Neuronal stem cell (in vitro differentiated cells): ENCODE measurements around the gene CDC73.
"Not testable (repeated sequence)": the region's sequence is repeated elsewhere in the genome, so short reads cannot be mapped to it uniquely, and the experiment has no call there.

ENCODE experiments used
- DNase-seq: peaks from one replicate; pipeline ENCODE4 v3.0.0-alpha.2; 2013; ENCODE audit warnings: low spot score
- H2AFZ ChIP-seq: one replicate; pipeline ENCODE4 v1.6.1; 2013; ENCODE audit warnings: mild to moderate bottlenecking, low read length, inconsistent platforms
- H2AK5ac ChIP-seq: 2 replicates; pipeline ENCODE4 v1.6.1; 2013; ENCODE audit warnings: low read depth, mild to moderate bottlenecking, inconsistent platforms, low read length, moderate library complexity, mixed read lengths
- H2BK120ac ChIP-seq: 2 replicates; pipeline ENCODE4 v1.6.1; 2013; ENCODE audit warnings: low read depth, mild to moderate bottlenecking, inconsistent platforms, low read length, moderate library complexity, mixed read lengths
- H2BK12ac ChIP-seq: one replicate; pipeline ENCODE4 v1.6.1; 2013; ENCODE audit warnings: low read length, inconsistent platforms
- H2BK15ac ChIP-seq: 2 replicates; pipeline ENCODE4 v1.6.1; 2013; ENCODE audit warnings: mild to moderate bottlenecking, low read length, inconsistent platforms, mixed read lengths
- H2BK5ac ChIP-seq: one replicate; pipeline ENCODE4 v1.6.1; 2013; ENCODE audit warnings: inconsistent platforms, mild to moderate bottlenecking, low read length, moderate library complexity
- H3K14ac ChIP-seq: one replicate; pipeline ENCODE4 v1.6.1; 2013; ENCODE audit warnings: low read length, inconsistent platforms
- H3K18ac ChIP-seq: 2 replicates; pipeline ENCODE4 v1.6.1; 2013; ENCODE audit warnings: low read length, inconsistent platforms
- H3K23ac ChIP-seq: 2 replicates; pipeline ENCODE4 v1.6.1; 2013; ENCODE audit warnings: low read depth, mild to moderate bottlenecking, mixed read lengths, low read length, inconsistent platforms; ENCODE audit not compliant: poor library complexity
- H3K27ac ChIP-seq: replicated peaks from 3 replicates; pipeline ENCODE4 v1.5.1; 2013; ENCODE audit warnings: low read length, inconsistent platforms
- H3K27me3 ChIP-seq, 3 experiments: 2 replicates each; pipeline ENCODE4 v1.6.1; 2013; ENCODE audit warnings: low read length in 3 of 3, mild to moderate bottlenecking in 2 of 3, inconsistent platforms in 1 of 3, low read depth in 1 of 3, mixed read lengths in 1 of 3, moderate library complexity in 1 of 3; ENCODE audit not compliant: control insufficient read depth in 3 of 3, insufficient read depth in 3 of 3
- H3K36me3 ChIP-seq, 2 donors: replicated peaks in 1 of 2; 2 replicates each; pipeline ENCODE4 v1.6.1; 2013; ENCODE audit warnings: low read length in 2 of 2; ENCODE audit not compliant: control insufficient read depth in 2 of 2, insufficient read depth in 2 of 2
- H3K4ac ChIP-seq: 2 replicates; pipeline ENCODE4 v1.6.1; 2013; ENCODE audit warnings: inconsistent platforms, mild to moderate bottlenecking, low read length, moderate library complexity
- H3K4me1 ChIP-seq, 2 donors: 1 replicate in 1 of 2; 2 replicates in 1 of 2; pipeline ENCODE4 v1.6.1; 2013; ENCODE audit warnings: low read length in 2 of 2, low read depth in 1 of 2; ENCODE audit not compliant: control insufficient read depth in 2 of 2, insufficient read depth in 1 of 2
- H3K4me2 ChIP-seq: one replicate; pipeline ENCODE4 v1.6.1; 2013; ENCODE audit warnings: mild to moderate bottlenecking, low read length, inconsistent platforms; ENCODE audit not compliant: insufficient read depth, poor library complexity, severe bottlenecking
- H3K4me3 ChIP-seq, 2 donors: 2 replicates each; pipeline ENCODE4 v1.5.1; 2013; ENCODE audit warnings: low read length in 2 of 2, mild to moderate bottlenecking in 2 of 2, inconsistent platforms in 1 of 2, moderate library complexity in 1 of 2
- H3K79me1 ChIP-seq: one replicate; pipeline ENCODE4 v1.6.1; 2013; ENCODE audit warnings: low read depth, mild to moderate bottlenecking, inconsistent platforms, low read length, moderate library complexity
- H3K9ac ChIP-seq: one replicate; pipeline ENCODE4 v1.6.1; 2013; ENCODE audit warnings: mild to moderate bottlenecking, low read depth, low read length, inconsistent platforms; ENCODE audit not compliant: poor library complexity
- H3K9me3 ChIP-seq, 2 donors: replicated peaks in 1 of 2; 2 replicates each; pipeline versions ENCODE3 to v1.6.1; 2013; ENCODE audit warnings: low read length in 2 of 2, mild to moderate bottlenecking in 2 of 2, inconsistent platforms in 1 of 2, low read depth in 1 of 2, mixed read lengths in 1 of 2, moderate library complexity in 1 of 2; ENCODE audit not compliant: control insufficient read depth in 2 of 2, insufficient read depth in 1 of 2
- H4K8ac ChIP-seq: one replicate; pipeline ENCODE4 v1.6.1; 2013; ENCODE audit warnings: low read depth, mild to moderate bottlenecking, inconsistent platforms, low read length, moderate library complexity
- H4K91ac ChIP-seq: one replicate; pipeline ENCODE4 v1.6.1; 2013; ENCODE audit warnings: low read length, low read depth, mild to moderate bottlenecking, inconsistent platforms; ENCODE audit not compliant: poor library complexity
- WGBS, 2 donors: extraction: QIAGEN DNeasy Blood & Tissue Kit; methylation state at CpG; one replicate each; pipeline ENCODE4 v1.1.7; 2013; ENCODE audit warnings: missing lambda C conversion rate in 2 of 2, mixed read lengths in 1 of 2; ENCODE audit not compliant: insufficient read length in 2 of 2, insufficient replicate concordance in 1 of 2; ENCODE audit errors: extremely low coverage in 2 of 2; 5-methylcytosine and 5-hydroxymethylcytosine counted together

Gene CDC73

GRCh38 chr1:193231146-193231545 lies 109.3 kb downstream of the CDC73 start:
- H3K18ac ChIP-seq, H3K4me1 ChIP-seq, H3K4me2 ChIP-seq, H3K27ac ChIP-seq, H2AFZ ChIP-seq, H2AK5ac ChIP-seq, H3K23ac ChIP-seq, DNase-seq, H3K9ac ChIP-seq, H4K91ac ChIP-seq, H3K27me3 ChIP-seq, H4K8ac ChIP-seq, H2BK12ac ChIP-seq, H3K79me1 ChIP-seq, H3K4me3 ChIP-seq, H2BK5ac ChIP-seq, H2BK15ac ChIP-seq, H3K9me3 ChIP-seq, H2BK120ac ChIP-seq, H3K14ac ChIP-seq, H3K4ac ChIP-seq: not testable (repeated sequence)
- peaks cover 0 to 39% of the 10 kb centered on the region in 2 donors for H3K36me3 ChIP-seq

GRCh38 chr1:193234530-193234929 lies 112.7 kb downstream of the CDC73 start:
- no peaks in the 10 kb centered on the region for H3K9me3 ChIP-seq
- H2BK15ac ChIP-seq: no peak overlapping the region
- H2BK5ac ChIP-seq: no peak overlapping the region
- no peak overlapping the region for H2AFZ ChIP-seq
- WGBS, 2 donors: no CpG with 5 or more reads among the region's 1 CpG
- H2BK120ac ChIP-seq: no peak overlapping the region
- no peaks in the 10 kb centered on the region for H3K27me3 ChIP-seq
- no peak overlapping the region for H3K14ac ChIP-seq
- no peak overlapping the region for H3K4me3 ChIP-seq
- no peaks in the 10 kb centered on the region for H3K4me1 ChIP-seq
- no peak overlapping the region for H3K27ac ChIP-seq
- H4K8ac ChIP-seq: no peak overlapping the region
- no peak for DNase-seq
- H4K91ac ChIP-seq: no peak overlapping the region
- no peak overlapping the region for H3K4ac ChIP-seq
- no peak overlapping the region for H2BK12ac ChIP-seq
- no peak overlapping the region for H3K4me2 ChIP-seq
- H2AK5ac ChIP-seq: no peak overlapping the region
- H3K9ac ChIP-seq: no peak overlapping the region
- H3K36me3 ChIP-seq: peaks cover 0 to 52% of the 10 kb centered on the region in 2 donors
- H3K23ac ChIP-seq: no peak overlapping the region
- no peaks in the 10 kb centered on the region for H3K79me1 ChIP-seq
- no peak overlapping the region for H3K18ac ChIP-seq

- Histone ChIP-seq H3K27ac (no peak overlapping the region), H3K79me1 (peaks cover 5% of the 10 kb centered on the region), H4K91ac (no peak overlapping the region), H3K9me3 (peaks cover 0 to 3% of the 10 kb centered on the region in 2 donors), H2BK5ac (no peak overlapping the region), H3K4me3 (no peak overlapping the region), H3K14ac (no peak overlapping the region), H2AFZ (no peak overlapping the region), H3K4me2 (no peak overlapping the region), H4K8ac (no peak overlapping the region), H2BK12ac (no peak overlapping the region), H3K36me3 (peaks cover 0 to 60% of the 10 kb centered on the region in 2 donors), H3K23ac (no peak overlapping the region), H3K18ac (no peak overlapping the region), H3K4ac (no peak overlapping the region), H2AK5ac (no peak overlapping the region), H2BK120ac (no peak overlapping the region), H3K9ac (no peak overlapping the region), H3K4me1 (no peaks in the 10 kb centered on the region), H2BK15ac (no peak overlapping the region), H3K27me3 (no peaks in the 10 kb centered on the region)
- no CpG with 5 or more reads among the region's 15 CpGs for WGBS, 2 donors
- no peak for DNase-seq
These were observed 115.6 kb downstream of the CDC73 start for GRCh38 chr1:193237381-193237978.

- no peak overlapping the region for H3K4ac ChIP-seq
- H3K18ac ChIP-seq: no peak overlapping the region
- no peak overlapping the region for H3K9ac ChIP-seq
- DNase-seq: no peak
- no peak overlapping the region for H3K4me2 ChIP-seq
- H4K8ac ChIP-seq: no peak overlapping the region
- peaks cover 5% of the 10 kb centered on the region for H3K79me1 ChIP-seq
- H2BK120ac ChIP-seq: no peak overlapping the region
- H3K9me3 ChIP-seq: peaks cover 0 to 3% of the 10 kb centered on the region in 2 donors
- no peaks in the 10 kb centered on the region for H3K27me3 ChIP-seq
- H2AFZ ChIP-seq: no peak overlapping the region
- H2BK12ac ChIP-seq: no peak overlapping the region
- H3K27ac ChIP-seq: no peak overlapping the region
- H2AK5ac ChIP-seq: no peak overlapping the region
- no peak overlapping the region for H3K14ac ChIP-seq
- H2BK15ac ChIP-seq: no peak overlapping the region
- no peak overlapping the region for H4K91ac ChIP-seq
- H3K36me3 ChIP-seq: peaks cover 0 to 37% of the 10 kb centered on the region in 2 donors
- H3K4me1 ChIP-seq: no peaks in the 10 kb centered on the region
- no peak overlapping the region for H3K4me3 ChIP-seq
- H2BK5ac ChIP-seq: no peak overlapping the region
- WGBS, 2 donors: no CpG with 5 or more reads among the region's 1 CpG
- no peak overlapping the region for H3K23ac ChIP-seq
These were observed 118.8 kb downstream of the CDC73 start for GRCh38 chr1:193240609-193241008.
